ENCODE data around the gene CAPZA3.

CAPZA3 gene

GRCh38 chr12:18721452-18721851, 16.5 kb upstream of the CAPZA3 start:
- Histone ChIP-seq H3K36me3 (ENCODE audit: insufficient read depth, low read length) (no peaks in the 10 kb centered on the region), H2AFZ (ENCODE audit: low read length) (no peak overlapping the region), H3K9ac (ENCODE audit: low read length) (no peak overlapping the region), H3K27me3 (ENCODE audit: insufficient read depth, low read length) (no peaks in the 10 kb centered on the region), H3K4me2 (ENCODE audit: low read length) (no peak overlapping the region), H3K9me2 (ENCODE audit: low read depth, low read length) (no peaks in the 10 kb centered on the region), H3K27ac (ENCODE audit: low read depth, low read length, poor library complexity, severe bottlenecking) (no peak overlapping the region), H3K4me1 (ENCODE audit: insufficient read depth, low read length, severe bottlenecking) (no peaks in the 10 kb centered on the region), H3K79me2 (ENCODE audit: insufficient read depth, low read length) (no peaks in the 10 kb centered on the region), H3K9me3 (ENCODE audit: low read length) (no peaks in the 10 kb centered on the region), H4K20me1 (ENCODE audit: insufficient read depth, low read length) (no peaks in the 10 kb centered on the region), H3F3A (ENCODE audit: insufficient read depth, low read length) (no peaks in the 10 kb centered on the region), H3K4me3 (ENCODE audit: low read depth, low read length, poor library complexity, severe bottlenecking) (no peak overlapping the region)
- TF ChIP-seq EZH2 (IDR thresholded peaks at IDR 0.05; ENCODE audit: borderline replicate concordance, low read length) (no peak), CTCF (IDR thresholded peaks at IDR 0.05; ENCODE audit: low read length) (no peak)

GRCh38 chr12:18723752-18724151, 14.2 kb upstream of the CAPZA3 start:
- H3K9me2 ChIP-seq (ENCODE audit: low read depth, low read length) = no peaks in the 10 kb centered on the region
- TF ChIP-seq CTCF (IDR thresholded peaks at IDR 0.05; ENCODE audit: low read length) = no peak
- no peak for TF ChIP-seq EZH2 (IDR thresholded peaks at IDR 0.05; ENCODE audit: borderline replicate concordance, low read length)
- H4K20me1 ChIP-seq (ENCODE audit: insufficient read depth, low read length) = no peaks in the 10 kb centered on the region
- H3F3A ChIP-seq (ENCODE audit: insufficient read depth, low read length) = no peaks in the 10 kb centered on the region
- H3K27ac ChIP-seq (ENCODE audit: low read depth, low read length, poor library complexity, severe bottlenecking) = no peak overlapping the region
- no peaks in the 10 kb centered on the region for H3K9me3 ChIP-seq (ENCODE audit: low read length)
- H2AFZ ChIP-seq (ENCODE audit: low read length) = no peak overlapping the region
- no peaks in the 10 kb centered on the region for H3K4me1 ChIP-seq (ENCODE audit: insufficient read depth, low read length, severe bottlenecking)
- H3K4me2 ChIP-seq (ENCODE audit: low read length) = no peak overlapping the region
- H3K9ac ChIP-seq (ENCODE audit: low read length) = no peak overlapping the region
- no peak overlapping the region for H3K4me3 ChIP-seq (ENCODE audit: low read depth, low read length, poor library complexity, severe bottlenecking)
- no peaks in the 10 kb centered on the region for H3K79me2 ChIP-seq (ENCODE audit: insufficient read depth, low read length)
- no peaks in the 10 kb centered on the region for H3K27me3 ChIP-seq (ENCODE audit: insufficient read depth, low read length)
- no peaks in the 10 kb centered on the region for H3K36me3 ChIP-seq (ENCODE audit: insufficient read depth, low read length)

GRCh38 chr12:18731156-18731555, 6.8 kb upstream of the CAPZA3 start:
- H3K4me2 ChIP-seq (ENCODE audit: low read length) = no peak overlapping the region
- no peaks in the 10 kb centered on the region for H3K36me3 ChIP-seq (ENCODE audit: insufficient read depth, low read length)
- no peak overlapping the region for H3K27ac ChIP-seq (ENCODE audit: low read depth, low read length, poor library complexity, severe bottlenecking)
- H3K9me2 ChIP-seq (ENCODE audit: low read depth, low read length) = no peaks in the 10 kb centered on the region
- no peaks in the 10 kb centered on the region for H3K79me2 ChIP-seq (ENCODE audit: insufficient read depth, low read length)
- no peaks in the 10 kb centered on the region for H3K4me1 ChIP-seq (ENCODE audit: insufficient read depth, low read length, severe bottlenecking)
- no peaks in the 10 kb centered on the region for H4K20me1 ChIP-seq (ENCODE audit: insufficient read depth, low read length)
- H3K4me3 ChIP-seq (ENCODE audit: low read depth, low read length, poor library complexity, severe bottlenecking) = no peak overlapping the region
- H3K27me3 ChIP-seq (ENCODE audit: insufficient read depth, low read length) = no peaks in the 10 kb centered on the region
- no peaks in the 10 kb centered on the region for H3K9me3 ChIP-seq (ENCODE audit: low read length)
- H2AFZ ChIP-seq (ENCODE audit: low read length) = no peak overlapping the region
- no peak overlapping the region for H3K9ac ChIP-seq (ENCODE audit: low read length)
- TF ChIP-seq EZH2 (IDR thresholded peaks at IDR 0.05; ENCODE audit: borderline replicate concordance, low read length) = no peak
- no peak for TF ChIP-seq CTCF (IDR thresholded peaks at IDR 0.05; ENCODE audit: low read length)
- H3F3A ChIP-seq (ENCODE audit: insufficient read depth, low read length) = no peaks in the 10 kb centered on the region
